Measurements from ENCODE around the gene NT5C1A.

The NT5C1A gene

DNA sequence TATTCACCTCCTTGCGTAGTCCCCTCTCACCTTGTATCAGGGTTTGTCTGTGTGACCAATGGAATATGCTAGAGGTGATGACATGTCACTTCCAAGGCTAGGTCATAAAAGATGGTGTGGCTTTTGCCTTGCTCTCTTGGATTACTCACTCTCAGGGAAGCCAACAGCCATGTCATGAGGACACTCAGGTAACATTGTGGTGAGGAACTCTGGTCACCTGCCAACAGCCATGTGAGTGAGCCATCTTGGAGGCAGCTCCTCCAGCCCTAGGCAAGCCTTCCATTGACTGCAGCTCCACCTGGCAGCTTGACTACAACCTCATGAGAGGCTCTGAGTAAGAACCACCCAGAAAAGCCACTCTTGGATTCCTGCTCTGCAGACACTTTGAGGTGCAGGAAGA is 21.5 kb downstream of the NT5C1A start:
- no peaks in the 10 kb centered on the region for H3K27me3 ChIP-seq
- no peaks in the 10 kb centered on the region for H3K36me3 ChIP-seq
- H3K4me3 ChIP-seq = no peak overlapping the region
- DNase-seq = no peak
- peaks cover 4 to 56% (median 43%) of the 10 kb centered on the region in 4 donors for H3K4me1 ChIP-seq
- H3K27ac ChIP-seq = no peak overlapping the region
- no peak for TF ChIP-seq CTCF (IDR thresholded peaks at IDR 0.05)
- no peaks in the 10 kb centered on the region for H3K9me3 ChIP-seq
- intact Hi-C loops (cut with DNase I; ENCODE audit: low total_unique reads) = no loop called here

DNA sequence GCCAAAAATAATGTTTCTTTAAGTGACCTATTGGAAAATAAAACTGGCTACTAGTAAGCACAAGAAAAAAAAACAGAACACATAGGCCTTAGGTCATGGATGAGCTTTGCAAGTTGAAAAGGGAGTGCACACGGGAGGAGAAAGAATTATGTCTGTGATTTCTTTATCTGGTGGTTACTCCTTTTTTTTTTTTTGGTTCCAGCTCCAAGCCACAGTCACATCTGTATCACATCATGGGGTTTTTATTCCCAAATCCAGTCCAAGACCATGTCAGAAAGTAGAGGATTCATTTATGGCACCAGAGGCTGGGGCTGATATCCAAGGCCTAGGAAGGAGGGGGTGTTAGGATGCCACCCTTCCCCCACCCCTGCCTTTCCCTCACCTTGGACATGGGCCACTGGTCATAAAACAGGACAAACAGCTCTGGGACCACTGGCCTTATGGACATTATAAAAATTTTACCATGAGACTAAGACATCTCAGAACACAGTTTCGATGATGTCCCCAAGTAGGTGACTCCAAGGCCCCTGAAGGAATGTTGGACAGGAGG is 22.2 kb downstream of the NT5C1A start:
- Histone ChIP-seq H3K9me3 (no peaks in the 10 kb centered on the region), H3K27me3 (no peaks in the 10 kb centered on the region), H3K4me3 (no peak overlapping the region), H3K27ac (peak overlapping the region in 1 of 2 donors; percentile 6), H3K4me1 (peaks cover 4 to 56% (median 45%) of the 10 kb centered on the region in 4 donors), H3K36me3 (no peaks in the 10 kb centered on the region)
- intact Hi-C loops (cut with DNase I; ENCODE audit: low total_unique reads) = no loop called here
- DNase-seq = no peak
- TF ChIP-seq CTCF (IDR thresholded peaks at IDR 0.05) = no peak

DNA sequence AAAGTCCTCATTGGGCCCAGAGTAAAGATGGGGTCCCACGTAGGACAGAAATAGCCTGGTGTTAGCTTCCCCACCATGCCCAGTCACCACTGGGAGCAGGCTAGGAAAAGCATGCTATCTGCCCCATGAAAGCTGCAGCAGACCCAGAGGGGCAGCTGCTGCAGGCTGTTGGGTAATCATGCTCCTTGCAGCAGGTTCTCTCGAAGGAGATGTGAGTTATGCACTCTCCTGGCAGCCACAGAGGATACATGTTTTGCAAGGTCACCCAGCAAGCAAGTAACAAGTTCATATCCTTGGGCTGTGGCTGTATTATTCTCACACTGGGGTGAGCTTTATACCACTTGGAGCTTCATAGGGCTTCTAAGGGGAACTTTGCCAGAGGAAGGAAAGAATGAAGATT is 23.4 kb downstream of the NT5C1A start:
- Histone ChIP-seq H3K9me3 (no peaks in the 10 kb centered on the region), H3K27ac (peak overlapping the region; percentile 16 to 97), H3K4me1 (peaks cover 4 to 59% (median 46%) of the 10 kb centered on the region in 4 donors), H3K4me3 (no peak overlapping the region), H3K27me3 (no peaks in the 10 kb centered on the region), H3K36me3 (no peaks in the 10 kb centered on the region)
- no peak for DNase-seq
- intact Hi-C loops (cut with DNase I; ENCODE audit: low total_unique reads) = no loop called here
- TF ChIP-seq CTCF (IDR thresholded peaks at IDR 0.05) = no peak

GRCh38 chr1:39647247-39647646 is 24.7 kb downstream of the NT5C1A start:
- H3K27me3 ChIP-seq = no peaks in the 10 kb centered on the region
- no peak for DNase-seq
- H3K4me1 ChIP-seq = peaks cover 4 to 60% (median 42%) of the 10 kb centered on the region in 4 donors
- H3K27ac ChIP-seq = peak overlapping the region; percentile 83 to 97
- intact Hi-C loops (cut with DNase I; ENCODE audit: low total_unique reads) = no loop called here
- no peak overlapping the region for H3K4me3 ChIP-seq
- H3K9me3 ChIP-seq = no peaks in the 10 kb centered on the region
- no peaks in the 10 kb centered on the region for H3K36me3 ChIP-seq
- no peak for TF ChIP-seq CTCF (IDR thresholded peaks at IDR 0.05)

GRCh38 chr1:39646232-39647081 is 25.4 kb downstream of the NT5C1A start:
- Histone ChIP-seq H3K9me3 (no peaks in the 10 kb centered on the region), H3K27me3 (no peaks in the 10 kb centered on the region), H3K27ac (peak overlapping the region; percentile 83 to 97), H3K4me1 (peaks cover 4 to 60% (median 39%) of the 10 kb centered on the region in 4 donors), H3K4me3 (no peak overlapping the region), H3K36me3 (no peaks in the 10 kb centered on the region)
- no peak for TF ChIP-seq CTCF (IDR thresholded peaks at IDR 0.05)
- DNase-seq = peak; percentile 41 to 85
- intact Hi-C loops (cut with DNase I; ENCODE audit: low total_unique reads) = no loop called here

All from tibial artery (tissue), 4 donors.